Mesothelial cell of epicardium (in vitro differentiated cells): ENCODE results near the gene REM2. TPM values are rescaled to one million over a fixed set of nuclear protein-coding genes. Genes with fewer than 3 reads are reported as not detected.
"Not testable (repeated sequence)": the region's sequence is repeated elsewhere in the genome, so short reads cannot be mapped to it uniquely, and the experiment has no call there.

ENCODE experiments used
- DNase-seq, 2 experiments: peaks; one replicate each; pipeline ENCODE4 v3.0.0; 2021; ENCODE audit warnings: low spot score in 2 of 2; ENCODE audit not compliant: unreplicated experiment in 2 of 2
- H3K27ac Mint-ChIP-seq: 2 replicates; pipeline ENCODE4 v1.8.0; 2021; ENCODE audit warnings: mixed read lengths
- H3K27me3 Mint-ChIP-seq: 2 replicates; pipeline ENCODE4 v1.8.0; 2021; ENCODE audit warnings: low read depth, mixed read lengths
- H3K36me3 Mint-ChIP-seq: 2 replicates; pipeline ENCODE4 v1.8.0; 2021; ENCODE audit warnings: mixed read lengths
- H3K4me1 Mint-ChIP-seq: 2 replicates; pipeline ENCODE4 v1.8.0; 2021; ENCODE audit warnings: mixed read lengths
- H3K4me3 Mint-ChIP-seq: 2 replicates; pipeline ENCODE4 v1.8.0; 2021; ENCODE audit warnings: mild to moderate bottlenecking, moderate library complexity, mixed read lengths
- H3K9me3 Mint-ChIP-seq: 2 replicates; pipeline ENCODE4 v1.8.0; 2021; ENCODE audit warnings: mixed read lengths
- total RNA-seq: library from RNA; stranded (reverse); gene quantifications from 3 replicates; pipeline ENCODE4 v1.2.1, GENCODE V29; 2021
- TF ChIP-seq, protein P1 (sequence below): fragments of 200-600 bp; sonication (generic); IDR thresholded peaks from one replicate; pipeline ENCODE4 v1.5.0; 2021; ENCODE audit warnings: antibody characterized with exemption; ENCODE audit not compliant: unreplicated experiment

Gene REM2
- total RNA-seq, 1 donor from 2014 or later, result 2.6 TPM

DNA sequence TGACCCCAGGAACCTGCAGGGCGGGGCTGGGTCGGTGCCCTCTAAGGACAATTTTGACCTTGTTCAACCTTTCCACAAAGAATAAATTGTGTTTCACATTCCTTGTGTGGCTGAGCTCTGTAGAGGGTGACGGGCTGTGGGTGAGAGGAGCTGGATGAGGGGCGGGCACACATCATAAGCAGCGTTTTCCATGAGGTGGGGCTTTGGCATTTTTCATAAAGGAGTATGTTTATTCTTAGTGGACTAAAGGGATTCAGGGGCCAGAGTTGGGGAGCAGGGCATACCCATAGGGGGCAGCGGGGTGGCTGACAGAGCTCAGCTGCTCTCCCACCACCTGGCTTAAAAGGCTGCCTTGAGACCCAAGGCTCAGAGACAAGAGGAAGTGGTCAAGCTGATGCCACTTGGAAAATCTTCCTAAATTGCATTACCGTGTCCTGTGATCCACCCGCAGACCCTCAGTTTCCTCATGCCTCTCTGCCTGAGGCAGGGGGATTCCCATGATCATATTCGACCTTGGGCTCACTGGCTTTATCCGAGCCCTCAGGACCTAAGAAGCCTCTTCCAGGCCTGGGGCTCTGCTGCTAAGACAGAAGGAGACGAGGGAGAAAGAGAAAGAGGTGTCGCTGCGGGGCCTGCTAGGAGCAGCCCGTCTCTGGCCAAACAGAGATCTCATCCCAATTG, 35.2 kb upstream of the REM2 start:
- TF ChIP-seq, protein P1, sequence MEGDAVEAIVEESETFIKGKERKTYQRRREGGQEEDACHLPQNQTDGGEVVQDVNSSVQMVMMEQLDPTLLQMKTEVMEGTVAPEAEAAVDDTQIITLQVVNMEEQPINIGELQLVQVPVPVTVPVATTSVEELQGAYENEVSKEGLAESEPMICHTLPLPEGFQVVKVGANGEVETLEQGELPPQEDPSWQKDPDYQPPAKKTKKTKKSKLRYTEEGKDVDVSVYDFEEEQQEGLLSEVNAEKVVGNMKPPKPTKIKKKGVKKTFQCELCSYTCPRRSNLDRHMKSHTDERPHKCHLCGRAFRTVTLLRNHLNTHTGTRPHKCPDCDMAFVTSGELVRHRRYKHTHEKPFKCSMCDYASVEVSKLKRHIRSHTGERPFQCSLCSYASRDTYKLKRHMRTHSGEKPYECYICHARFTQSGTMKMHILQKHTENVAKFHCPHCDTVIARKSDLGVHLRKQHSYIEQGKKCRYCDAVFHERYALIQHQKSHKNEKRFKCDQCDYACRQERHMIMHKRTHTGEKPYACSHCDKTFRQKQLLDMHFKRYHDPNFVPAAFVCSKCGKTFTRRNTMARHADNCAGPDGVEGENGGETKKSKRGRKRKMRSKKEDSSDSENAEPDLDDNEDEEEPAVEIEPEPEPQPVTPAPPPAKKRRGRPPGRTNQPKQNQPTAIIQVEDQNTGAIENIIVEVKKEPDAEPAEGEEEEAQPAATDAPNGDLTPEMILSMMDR, result no peak
- Mint-ChIP-seq H3K4me1 (peaks cover 34% of the 10 kb centered on the region), H3K27ac (peak overlapping the region; percentile 97), H3K4me3 (peak overlapping the region; percentile 31), H3K27me3 (no peaks in the 10 kb centered on the region), H3K9me3 (no peaks in the 10 kb centered on the region), H3K36me3 (peaks cover 20% of the 10 kb centered on the region)
- DNase-seq, result no peak

DNA sequence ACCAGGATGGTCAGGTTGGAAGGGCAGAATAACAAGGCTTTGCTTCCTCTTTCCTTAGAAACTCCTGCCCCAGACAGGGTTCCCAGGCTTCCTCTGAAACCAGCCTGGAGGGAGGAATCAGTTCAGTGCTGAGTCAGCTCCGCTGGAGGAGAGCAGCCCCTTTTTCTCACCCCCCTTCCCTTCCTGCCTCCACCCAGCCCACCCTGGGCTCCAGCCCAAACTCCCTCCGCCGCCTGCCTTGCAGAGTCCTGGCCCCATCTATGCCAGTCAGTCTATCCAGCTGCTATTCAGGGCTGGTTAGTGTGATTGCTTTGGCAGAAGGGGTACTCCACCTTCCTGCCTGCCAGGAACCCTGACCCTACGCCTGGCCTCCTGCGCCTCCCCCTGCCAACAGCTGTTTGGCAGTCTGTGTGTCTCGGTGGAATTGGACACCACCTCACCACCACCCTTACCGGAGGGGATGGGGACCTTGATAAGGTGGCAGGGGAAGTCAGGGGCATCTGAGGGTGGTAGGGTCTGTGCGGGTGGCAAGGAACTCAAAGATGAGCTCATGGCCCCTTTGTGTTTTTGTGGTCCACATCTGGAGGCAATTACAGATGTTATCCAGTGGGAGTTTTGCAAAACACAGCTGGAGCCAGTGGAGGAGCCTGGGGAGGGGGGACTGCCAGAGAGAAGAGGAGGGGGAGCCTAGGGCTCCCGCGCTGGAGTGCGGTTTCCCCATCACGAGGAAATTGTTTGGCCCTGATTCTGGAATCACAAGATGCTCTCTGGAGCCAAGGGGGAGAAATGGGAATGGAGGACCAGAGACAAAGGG, 34.5 kb upstream of the REM2 start:
- peak; percentile 65 to 74 for DNase-seq
- peaks cover 17% of the 10 kb centered on the region for H3K36me3 Mint-ChIP-seq
- TF ChIP-seq, protein P1, result no peak
- H3K4me1 Mint-ChIP-seq, result peaks cover 38% of the 10 kb centered on the region
- H3K27me3 Mint-ChIP-seq, result no peaks in the 10 kb centered on the region
- H3K9me3 Mint-ChIP-seq, result no peaks in the 10 kb centered on the region
- peak overlapping the region; percentile 97 for H3K27ac Mint-ChIP-seq
- H3K4me3 Mint-ChIP-seq, result peak overlapping the region; percentile 42

DNA sequence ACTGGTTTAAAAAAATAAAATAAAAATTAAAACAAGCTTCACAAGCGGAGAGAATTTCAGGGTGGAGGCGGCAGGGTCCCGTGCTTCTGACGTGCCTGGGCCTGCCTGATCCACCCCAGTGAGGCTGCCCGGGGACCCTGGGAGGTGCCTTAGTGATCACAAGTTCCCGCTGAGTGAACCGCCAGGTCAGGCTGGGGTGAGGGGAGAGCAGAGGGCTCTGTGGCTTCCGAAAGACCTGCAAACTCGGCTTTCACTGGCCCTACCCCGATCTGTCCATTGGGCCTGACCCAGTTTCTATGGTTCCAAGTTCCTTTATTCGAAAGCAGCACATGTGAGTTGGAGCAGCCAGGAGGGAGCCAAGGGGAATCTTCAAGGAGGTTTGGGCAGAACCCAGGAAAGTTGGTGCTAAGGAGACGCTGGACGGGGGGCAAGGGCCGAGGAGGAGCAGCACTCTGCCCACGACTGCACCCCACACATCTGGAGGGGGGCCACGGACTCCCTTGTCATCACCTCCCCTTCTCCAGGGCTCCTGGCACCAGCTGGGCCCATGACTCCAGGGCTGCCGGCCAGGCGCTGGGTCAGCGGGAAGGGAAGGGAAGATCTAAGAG, 33.7 kb upstream of the REM2 start:
- Mint-ChIP-seq H3K4me1 (peaks cover 38% of the 10 kb centered on the region), H3K9me3 (no peaks in the 10 kb centered on the region), H3K27ac (peak overlapping the region; percentile 97), H3K36me3 (peaks cover 15% of the 10 kb centered on the region), H3K4me3 (no peak overlapping the region), H3K27me3 (no peaks in the 10 kb centered on the region)
- TF ChIP-seq, protein P1, result no peak
- no peak for DNase-seq

DNA sequence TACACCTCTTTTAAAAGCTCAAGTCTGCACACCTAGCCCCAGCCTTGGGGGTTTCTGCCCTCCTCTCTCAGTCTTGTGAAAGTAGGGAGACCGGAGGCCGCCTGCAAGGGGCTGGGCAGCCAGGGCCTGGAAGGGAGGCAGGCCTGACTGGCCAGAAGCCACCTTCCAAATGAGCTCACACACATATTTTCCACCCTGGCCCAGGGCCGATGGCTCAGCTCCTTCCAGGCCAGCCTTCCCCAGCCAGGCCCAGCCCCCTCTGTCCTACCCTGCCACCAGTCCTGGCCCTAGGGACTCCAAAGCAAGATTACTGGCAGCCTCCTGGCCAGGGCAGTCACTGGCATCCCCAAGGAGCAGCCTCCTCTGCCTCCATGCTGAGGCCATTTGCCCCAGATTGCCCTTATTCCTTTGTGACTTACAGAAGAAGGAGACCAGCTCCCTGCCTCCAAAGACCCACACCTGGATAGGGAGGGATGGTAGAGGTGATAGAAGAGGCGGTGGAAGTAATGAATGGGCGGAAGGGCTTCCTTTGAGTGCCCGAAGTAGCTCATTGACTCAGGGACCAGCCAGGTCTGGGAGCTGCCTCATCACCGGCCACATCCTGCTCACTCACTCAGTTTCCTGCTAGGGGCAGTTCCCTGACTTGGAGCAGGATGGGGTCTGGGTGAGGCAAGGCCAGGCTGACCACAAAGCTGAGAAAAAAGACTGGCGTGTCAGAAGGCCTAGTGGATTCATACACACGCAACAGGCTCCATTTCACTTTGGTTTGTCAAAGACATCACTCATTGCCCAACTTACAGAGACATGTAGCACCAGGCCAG, 31.9 kb upstream of the REM2 start:
- TF ChIP-seq, protein P1, result no peak
- DNase-seq, result no peak
- Mint-ChIP-seq H3K4me1 (peaks cover 38% of the 10 kb centered on the region), H3K4me3 (no peak overlapping the region), H3K36me3 (peaks cover 3% of the 10 kb centered on the region), H3K27ac (peak overlapping the region; percentile 64), H3K27me3 (no peaks in the 10 kb centered on the region), H3K9me3 (no peaks in the 10 kb centered on the region)

DNA sequence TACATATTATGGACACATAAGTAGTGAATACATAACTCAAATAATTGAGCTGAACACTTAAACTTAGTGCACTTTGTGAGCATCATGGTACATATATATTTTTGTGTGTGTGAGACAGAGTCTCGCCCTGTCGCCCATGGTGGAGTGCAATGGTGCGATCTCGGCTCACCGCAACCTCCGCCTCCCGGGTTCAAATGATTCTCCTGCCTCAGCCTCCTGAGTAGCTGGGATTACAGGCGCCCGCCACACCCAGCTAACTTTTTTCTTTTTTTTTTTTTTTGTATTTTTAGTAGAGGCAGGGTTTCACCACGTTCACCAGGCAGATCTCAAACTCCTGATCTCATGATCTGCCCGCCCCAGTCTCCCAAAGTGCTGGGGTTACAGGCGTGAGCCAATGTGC, 30.8 kb upstream of the REM2 start:
- not testable (repeated sequence) for H3K4me3 Mint-ChIP-seq, H3K36me3 Mint-ChIP-seq, DNase-seq, H3K27ac Mint-ChIP-seq, H3K27me3 Mint-ChIP-seq, H3K9me3 Mint-ChIP-seq
- H3K4me1 Mint-ChIP-seq, result peaks cover 34% of the 10 kb centered on the region
